OCI-LY7 (cell line): ENCODE measurements around the gene TMEM61. TPM values are rescaled to one million over a fixed set of nuclear protein-coding genes. Genes with fewer than 3 reads are reported as not detected.

Source experiments
- BruUV-seq: library from RNA; stranded (reverse); fragments of 400-500 nt; replicated peaks from 2 replicates; lab custom pipeline; 2021; lab: Mats Ljungman, UMichigan
- CTCF ChIA-PET: fragments of 300-600 bp; sonication (Branson Sonifier 250); formaldehyde crosslinking; loops from one replicate; lab custom pipeline; 2022; ENCODE audit warnings: antibody characterized with exemption; ENCODE audit not compliant: unreplicated experiment; lab: Charles Lee
- POLR2A ChIA-PET: fragments of 300-600 bp; sonication (Branson Sonifier 250); formaldehyde crosslinking; loops from one replicate; lab custom pipeline; 2022; ENCODE audit warnings: antibody characterized with exemption; lab: Charles Lee
- DNase-seq: peaks from one replicate; pipeline ENCODE4 v3.0.0-alpha.2; 2015; ENCODE audit warnings: low spot score
- H2AFZ ChIP-seq: fragments of 200-600 bp; sonication (generic), shearing (Covaris generic); 2 replicates; pipeline ENCODE4 v1.6.1; 2014; ENCODE audit warnings: mild to moderate bottlenecking, antibody characterized with exemption, low read length, moderate library complexity
- H3K27ac ChIP-seq: fragments of 200-600 bp; sonication (generic); 2 replicates; pipeline ENCODE4 v1.5.1; 2014; ENCODE audit warnings: mixed run types, low read depth, mild to moderate bottlenecking, moderate library complexity, low read length, inconsistent platforms; ENCODE audit not compliant: poor library complexity, severe bottlenecking
- H3K36me3 ChIP-seq: fragments of 200-600 bp; sonication (generic); 2 replicates; pipeline ENCODE4 v1.6.1; 2014; ENCODE audit warnings: mild to moderate bottlenecking, antibody characterized with exemption, low read length, moderate library complexity, mixed read lengths; ENCODE audit not compliant: insufficient read depth
- H3K4me1 ChIP-seq: fragments of 200-600 bp; sonication (generic); 2 replicates; pipeline ENCODE4 v1.5.1; 2014; ENCODE audit warnings: mild to moderate bottlenecking, low read length; ENCODE audit not compliant: insufficient read depth, poor library complexity, severe bottlenecking
- H3K4me2 ChIP-seq: fragments of 200-600 bp; sonication (generic); 2 replicates; pipeline ENCODE4 v1.6.1; 2014; ENCODE audit warnings: mild to moderate bottlenecking, low read length
- H3K4me3 ChIP-seq: fragments of 200-600 bp; sonication (generic); 2 replicates; pipeline ENCODE4 v1.5.1; 2014; ENCODE audit warnings: mild to moderate bottlenecking, low read depth, low read length; ENCODE audit not compliant: poor library complexity, severe bottlenecking
- H3K79me2 ChIP-seq: fragments of 200-600 bp; sonication (generic); 2 replicates; pipeline ENCODE4 v1.6.1; 2016; ENCODE audit warnings: low read depth, mild to moderate bottlenecking, low read length, moderate library complexity, mixed read lengths; ENCODE audit not compliant: insufficient read depth
- H3K9me2 ChIP-seq: fragments of 200-600 bp; sonication (generic); 2 replicates; pipeline ENCODE4 v1.6.1; 2016; ENCODE audit warnings: mild to moderate bottlenecking, low read length, mixed read lengths; ENCODE audit not compliant: insufficient read depth
- H3K9me3 ChIP-seq: fragments of 200-600 bp; sonication (generic); 2 replicates; pipeline ENCODE4 v1.6.1; 2014; ENCODE audit warnings: mild to moderate bottlenecking, mixed run types, low read length, mixed read lengths
- H4K20me1 ChIP-seq: fragments of 200-600 bp; sonication (generic); 2 replicates; pipeline ENCODE4 v1.6.1; 2014; ENCODE audit warnings: mild to moderate bottlenecking, antibody characterized with exemption, low read length, moderate library complexity, mixed read lengths; ENCODE audit not compliant: insufficient read depth
- EZH2phosphoT487 ChIP-seq: fragments of 200-600 bp; sonication (generic); IDR thresholded peaks from 2 replicates; pipeline ENCODE4 v1.6.1; 2018; ENCODE audit warnings: low read depth, borderline replicate concordance, mild to moderate bottlenecking, mixed run types, antibody characterized with exemption, low read length, moderate library complexity, mixed read lengths
- intact Hi-C: fragments of 100-400 bp; cut with micrococcal nuclease; formaldehyde crosslinking; loops from one replicate; pipeline ENCODE4 v1.10.0; 2022; ENCODE audit not compliant: unreplicated experiment
- total RNA-seq, 2 experiments: library from RNA; depleted of rRNA in 1 of 2; stranded (reverse); fragments of >200 nt in 1 of 2; shearing (Covaris generic) in 1 of 2; gene quantifications; 2 replicates each; pipeline ENCODE4 v1.2.3, GENCODE V29; 2014 to 2022
- TF ChIP-seq, protein P1 (sequence below): fragments of 200-600 bp; sonication (generic); conservative IDR thresholded peaks from 2 replicates; pipeline ENCODE4 v1.5.1; 2014; ENCODE audit warnings: mild to moderate bottlenecking, antibody characterized with exemption, low read length, moderate library complexity, mixed read lengths

Gene TMEM61
- total RNA-seq, 2 experiments from 2014 or later: not detected

DNA sequence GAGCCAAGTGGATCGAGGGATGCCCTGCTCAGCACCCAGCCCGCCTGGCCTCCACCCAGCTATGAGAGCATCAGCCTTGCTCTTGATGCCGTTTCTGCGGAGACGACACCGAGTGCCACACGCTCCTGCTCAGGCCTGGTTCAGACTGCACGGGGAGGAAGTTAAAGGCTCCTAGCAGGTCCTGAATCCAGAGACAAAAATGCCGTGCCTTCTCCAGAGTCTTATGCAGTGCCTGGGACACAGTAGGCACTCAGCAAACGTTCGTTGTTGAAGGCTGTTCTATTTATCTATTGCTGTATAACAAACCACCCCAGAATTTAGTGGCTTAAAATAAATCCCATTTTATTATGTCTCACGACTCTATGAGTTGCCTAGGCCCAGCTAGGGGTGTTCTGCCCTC is 11.5 kb downstream of the TMEM61 start:
- CTCF ChIA-PET: no interaction called here
- no peaks in the 10 kb centered on the region for H3K36me3 ChIP-seq
- intact Hi-C loops: no loop called here

GRCh38 chr1:54993140-54993539 is 12.7 kb downstream of the TMEM61 start:
- ChIA-PET POLR2A (interaction anchor here (0.7 to 0.8 kb wide), 3 partner anchors 9 to 105 kb away, joined by 3 read pairs; no protein-coding TSS in a partner anchor), CTCF (no interaction called here)
- Histone ChIP-seq H3K4me3 (no peak overlapping the region), H3K4me1 (no peaks in the 10 kb centered on the region), H3K27ac (no peak overlapping the region), H4K20me1 (no peaks in the 10 kb centered on the region), H3K9me3 (no peaks in the 10 kb centered on the region), H2AFZ (no peak overlapping the region), H3K79me2 (no peaks in the 10 kb centered on the region), H3K4me2 (no peak overlapping the region), H3K9me2 (no peaks in the 10 kb centered on the region), H3K36me3 (no peaks in the 10 kb centered on the region)
- no peak for DNase-seq
- intact Hi-C loops: no loop called here
- TF ChIP-seq, protein P1, sequence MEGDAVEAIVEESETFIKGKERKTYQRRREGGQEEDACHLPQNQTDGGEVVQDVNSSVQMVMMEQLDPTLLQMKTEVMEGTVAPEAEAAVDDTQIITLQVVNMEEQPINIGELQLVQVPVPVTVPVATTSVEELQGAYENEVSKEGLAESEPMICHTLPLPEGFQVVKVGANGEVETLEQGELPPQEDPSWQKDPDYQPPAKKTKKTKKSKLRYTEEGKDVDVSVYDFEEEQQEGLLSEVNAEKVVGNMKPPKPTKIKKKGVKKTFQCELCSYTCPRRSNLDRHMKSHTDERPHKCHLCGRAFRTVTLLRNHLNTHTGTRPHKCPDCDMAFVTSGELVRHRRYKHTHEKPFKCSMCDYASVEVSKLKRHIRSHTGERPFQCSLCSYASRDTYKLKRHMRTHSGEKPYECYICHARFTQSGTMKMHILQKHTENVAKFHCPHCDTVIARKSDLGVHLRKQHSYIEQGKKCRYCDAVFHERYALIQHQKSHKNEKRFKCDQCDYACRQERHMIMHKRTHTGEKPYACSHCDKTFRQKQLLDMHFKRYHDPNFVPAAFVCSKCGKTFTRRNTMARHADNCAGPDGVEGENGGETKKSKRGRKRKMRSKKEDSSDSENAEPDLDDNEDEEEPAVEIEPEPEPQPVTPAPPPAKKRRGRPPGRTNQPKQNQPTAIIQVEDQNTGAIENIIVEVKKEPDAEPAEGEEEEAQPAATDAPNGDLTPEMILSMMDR: no peak
- TF ChIP-seq EZH2phosphoT487: no peak
- BruUV-seq: no TSS peak

More for the DNA sequence above, 11.5 kb downstream of the TMEM61 start:
- Histone ChIP-seq H3K79me2 (no peaks in the 10 kb centered on the region), H3K9me3 (no peaks in the 10 kb centered on the region), H3K4me3 (no peak overlapping the region), H3K4me1 (no peaks in the 10 kb centered on the region), H2AFZ (no peak overlapping the region), H3K4me2 (no peak overlapping the region), H3K27ac (no peak overlapping the region), H4K20me1 (no peaks in the 10 kb centered on the region), H3K9me2 (no peaks in the 10 kb centered on the region)
- no peak for DNase-seq
- BruUV-seq: no TSS peak
- TF ChIP-seq, protein P1: no peak
- no peak for TF ChIP-seq EZH2phosphoT487
- POLR2A ChIA-PET: interaction anchor here (0.6 kb wide), 1 partner anchor 9 kb away, joined by 4 read pairs; no protein-coding TSS in a partner anchor

DNA sequence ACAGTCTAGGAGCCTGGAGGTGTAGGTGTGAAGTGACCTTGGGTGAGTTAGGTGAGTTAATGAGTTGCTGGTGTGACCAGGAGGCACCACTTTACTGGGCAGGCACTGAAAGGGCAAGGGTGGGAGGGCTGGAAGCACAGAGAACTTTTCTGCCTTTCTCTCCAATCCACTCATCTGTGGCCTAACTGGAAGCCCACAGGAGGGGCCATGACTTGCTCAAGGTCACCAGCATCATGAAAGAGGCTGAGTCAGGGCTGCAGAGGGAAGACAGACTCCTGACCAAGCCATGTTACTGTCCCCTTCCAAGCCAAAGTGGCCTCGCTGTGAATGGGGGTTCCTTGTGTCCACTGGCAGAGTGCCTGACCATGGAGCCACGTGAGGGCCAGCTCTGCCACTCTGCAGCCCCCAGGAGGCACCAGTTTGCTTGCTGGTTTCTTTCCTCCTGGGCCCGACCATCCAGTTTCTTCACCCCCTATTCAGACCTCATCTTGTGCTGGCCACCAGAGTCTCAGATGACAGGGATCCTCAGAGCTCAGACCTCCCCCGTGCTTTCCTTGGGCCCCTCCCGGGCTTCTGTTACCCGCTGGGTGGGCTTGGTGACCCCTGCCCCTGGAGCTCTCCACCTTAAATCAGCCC is 14.0 kb downstream of the TMEM61 start:
- H3K9me2 ChIP-seq: no peaks in the 10 kb centered on the region
- no peaks in the 10 kb centered on the region for H4K20me1 ChIP-seq
- no peak for DNase-seq
- POLR2A ChIA-PET: no interaction called here
- H3K79me2 ChIP-seq: no peaks in the 10 kb centered on the region
- H2AFZ ChIP-seq: no peak overlapping the region
- H3K27ac ChIP-seq: no peak overlapping the region
- intact Hi-C loops: no loop called here
- no TSS peak for BruUV-seq
- no peak overlapping the region for H3K4me2 ChIP-seq
- no peak for TF ChIP-seq EZH2phosphoT487
- TF ChIP-seq, protein P1: no peak
- CTCF ChIA-PET: no interaction called here
- H3K36me3 ChIP-seq: no peaks in the 10 kb centered on the region
- no peak overlapping the region for H3K4me3 ChIP-seq
- H3K9me3 ChIP-seq: no peaks in the 10 kb centered on the region
- H3K4me1 ChIP-seq: no peaks in the 10 kb centered on the region
